Neural progenitor cell (in vitro differentiated cells): Measurements from ENCODE around the gene KLHL7.

Source experiments
- CTCF ChIP-seq: fragments of 200-600 bp; sonication (generic); IDR thresholded peaks from 2 replicates; pipeline ENCODE4 v1.5.1; 2017; ENCODE audit warnings: antibody characterized with exemption, mild to moderate bottlenecking
- EZH2phosphoT487 ChIP-seq: fragments of 200-600 bp; sonication (generic); IDR thresholded peaks from 2 replicates; pipeline ENCODE4 v1.6.1; 2017; ENCODE audit warnings: antibody characterized with exemption

- TF ChIP-seq CTCF (no peak), EZH2phosphoT487 (no peak)
These were observed 28.8 kb upstream of the KLHL7 start for GRCh38 chr7:23076772-23077171.
